K562 (cell line): ENCODE data around the gene NUDT6.

ENCODE experiments used
- PHF21A ChIP-seq: fragments of 450-650 bp; IDR thresholded peaks from 2 replicates; pipeline ENCODE4 v1.6.1; 2017; ENCODE audit warnings: low read depth, borderline replicate concordance
- RCOR1 ChIP-seq, 2 experiments: IDR thresholded peaks; 2 replicates each; pipeline ENCODE4 v1.6.1; 2012; ENCODE audit warnings: low read depth in 2 of 2, low read length in 2 of 2, borderline replicate concordance in 1 of 2, improper control_type of control experiment in 1 of 2
- RNF2 ChIP-seq: sonication (generic); IDR thresholded peaks from 2 replicates; pipeline ENCODE4 v1.6.1; 2016

DNA sequence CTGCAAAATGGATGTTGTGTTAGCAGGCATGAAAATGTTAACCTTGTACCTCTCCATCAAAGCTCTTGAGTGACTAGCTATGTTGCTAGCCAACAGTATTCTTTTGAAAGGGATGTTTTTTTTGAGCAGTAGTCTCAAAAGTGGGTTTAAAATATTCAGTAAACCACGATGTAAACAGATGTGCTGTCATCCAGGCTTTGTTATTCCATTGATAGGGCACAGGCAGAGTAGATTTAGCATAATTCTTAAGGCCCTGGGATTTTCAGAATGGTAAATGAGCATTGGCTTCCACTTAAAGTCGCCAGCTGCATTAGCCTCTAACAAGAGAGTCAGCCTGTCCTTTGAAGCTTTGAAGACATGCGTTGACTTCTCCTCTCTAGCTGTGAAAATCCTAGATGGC is 77.3 kb downstream of the NUDT6 start:
- no peak for TF ChIP-seq PHF21A
- no peak for TF ChIP-seq RCOR1 (IDR thresholded peaks at IDR 0.05; ENCODE audit: borderline replicate concordance in 1 of 2, low read depth in 2 of 2, low read length in 2 of 2)
- no peak for TF ChIP-seq RNF2
